Ureter (tissue), 1 donor: Measurements from ENCODE around the gene BLM. TPM values are rescaled to one million over a fixed set of nuclear protein-coding genes. Genes with fewer than 3 reads are reported as not detected.
"Not testable (repeated sequence)": the region's sequence is repeated elsewhere in the genome, so short reads cannot be mapped to it uniquely, and the experiment has no call there.

ENCODE experiments used
- DNase-seq: peaks from one replicate; pipeline ENCODE4 v3.0.0-alpha.2; 2020; ENCODE audit warnings: low spot score
- total RNA-seq: library from RNA; stranded (reverse); gene quantifications from one replicate; pipeline ENCODE4 v1.2.4, GENCODE V29; 2023
- donor health status: DM: yes; HTN: yes; CAD: no.

BLM gene
- total RNA-seq, 1 donor from 2014 or later = 3.7 TPM

GRCh38 chr15:90730290-90730689 is 13.1 kb downstream of the BLM start:
- DNase-seq = no peak

DNA sequence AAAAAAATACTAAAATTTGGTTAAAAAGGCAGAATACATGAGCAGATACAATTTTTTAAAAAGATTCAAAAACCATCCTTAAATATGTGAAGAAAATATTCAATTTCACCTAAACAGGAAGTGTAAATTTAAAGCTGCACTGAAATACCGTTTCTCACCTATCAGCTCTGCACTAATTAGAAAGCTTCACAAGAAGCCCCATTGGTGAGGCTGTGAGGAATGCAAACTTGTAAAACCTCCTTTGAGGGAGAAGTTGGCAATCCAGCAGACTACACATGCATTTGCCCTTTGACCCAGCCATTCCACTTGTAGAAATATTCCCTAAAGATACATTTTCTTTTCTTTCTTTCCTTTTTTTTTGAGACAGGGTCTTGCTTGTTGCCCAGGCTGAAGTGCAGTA is 18.8 kb downstream of the BLM start:
- no peak for DNase-seq

DNA sequence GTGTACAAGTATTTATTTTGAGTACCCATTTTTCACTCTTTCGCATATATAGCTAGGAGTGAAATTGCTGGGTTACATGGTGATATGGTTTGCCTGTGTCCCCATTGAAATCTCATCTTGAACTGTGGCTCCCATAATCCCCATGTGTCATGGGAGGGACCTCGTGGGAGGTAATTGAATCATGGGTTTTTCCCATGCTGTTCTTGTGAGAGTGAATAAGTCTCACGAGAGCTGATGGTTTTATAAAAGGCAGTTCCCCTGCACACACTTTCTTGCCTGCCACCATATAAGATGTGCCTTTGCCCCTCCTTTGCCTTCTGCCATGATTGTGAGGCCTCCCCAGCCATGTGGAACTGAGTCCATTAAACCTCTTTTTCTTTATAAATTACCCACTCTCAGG is 23.4 kb downstream of the BLM start:
- not testable (repeated sequence) for DNase-seq

DNA sequence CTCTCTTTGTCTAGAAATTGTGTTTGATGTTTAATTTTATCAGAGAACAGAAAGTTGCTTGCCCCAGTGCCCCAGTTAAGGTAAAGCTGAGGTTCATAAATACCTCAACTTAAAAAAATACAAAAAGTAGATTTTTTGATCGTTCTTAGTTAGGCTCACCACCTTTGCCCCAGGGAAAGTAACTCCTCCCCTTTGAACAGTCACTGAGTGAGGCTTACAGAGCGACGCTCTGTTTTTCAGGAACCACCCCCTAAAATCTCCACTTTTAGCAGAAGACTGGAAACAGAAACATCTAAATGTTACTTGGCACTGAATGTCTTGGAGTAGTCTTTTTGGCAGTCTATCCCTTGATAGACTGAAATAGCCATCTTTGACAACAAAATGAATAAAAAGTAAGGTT is 24.9 kb downstream of the BLM start:
- no peak for DNase-seq

- no peak for DNase-seq
Measured at GRCh38 chr15:90743407-90743806, 26.3 kb downstream of the BLM start.

GRCh38 chr15:90744759-90745402 is 27.7 kb downstream of the BLM start:
- no peak for DNase-seq

- DNase-seq = no peak
Measured at GRCh38 chr15:90749754-90750153, 32.6 kb downstream of the BLM start.

GRCh38 chr15:90750186-90750585 is 33.0 kb downstream of the BLM start:
- DNase-seq = no peak

GRCh38 chr15:90751300-90751825 is 34.2 kb downstream of the BLM start:
- no peak for DNase-seq

DNA sequence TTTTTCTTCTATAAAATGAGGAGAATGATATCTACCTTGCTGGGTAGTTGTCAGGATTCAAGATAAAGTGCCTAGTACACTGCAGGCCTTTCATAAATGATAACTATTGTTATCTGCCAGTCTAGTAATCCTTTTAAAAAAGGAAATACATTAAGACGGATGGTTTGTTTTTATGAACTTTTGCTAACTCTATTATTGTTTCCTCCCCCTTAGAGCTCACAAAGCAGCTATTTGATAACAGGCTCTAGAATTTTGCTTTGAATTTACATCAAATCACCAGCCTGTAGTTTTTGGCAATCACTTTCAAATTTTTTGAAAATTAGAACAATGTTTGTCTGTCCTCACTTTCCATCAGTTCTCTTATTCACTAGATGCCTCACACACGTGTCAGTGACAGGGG is 39.8 kb downstream of the BLM start:
- no peak for DNase-seq

DNA sequence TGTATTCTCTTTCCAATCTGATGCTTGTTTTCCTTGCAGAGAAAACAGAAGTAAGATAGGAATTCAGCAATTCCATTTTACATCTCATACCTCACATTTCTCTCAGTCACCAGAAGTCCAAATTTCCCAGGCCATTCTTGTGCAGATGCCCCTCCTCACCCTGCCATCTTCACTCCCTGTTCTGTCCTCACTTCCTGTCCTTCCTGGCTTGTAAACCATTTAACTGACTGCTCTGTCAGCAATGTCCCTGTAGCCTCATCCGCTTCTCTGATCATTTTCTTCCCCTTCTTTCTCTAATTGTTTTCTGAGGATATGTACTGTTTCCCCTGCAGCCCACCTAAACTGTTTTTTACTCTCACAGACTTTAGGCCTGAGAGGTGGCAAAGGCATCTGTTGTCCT is 40.3 kb downstream of the BLM start:
- no peak for DNase-seq

GRCh38 chr15:90760661-90761232 is 43.6 kb downstream of the BLM start:
- DNase-seq = no peak

DNA sequence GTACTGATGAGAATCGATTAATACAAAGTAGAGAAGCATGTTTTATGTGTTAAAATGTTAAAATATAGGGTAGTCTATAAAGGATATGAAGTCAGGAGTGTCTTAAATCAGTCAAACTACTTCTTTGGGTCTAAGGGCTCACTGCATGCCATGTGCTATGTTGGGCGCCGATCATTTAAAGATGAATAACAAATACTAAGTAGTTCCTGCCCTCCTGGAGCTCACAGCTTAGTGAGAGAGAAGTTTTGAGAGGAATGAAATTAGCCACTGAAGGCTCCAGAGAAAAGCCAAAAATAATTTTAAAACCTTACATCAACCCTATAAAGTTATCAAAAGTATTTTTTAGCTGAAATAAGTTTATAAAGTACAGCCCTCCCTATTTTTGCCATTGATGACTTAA is 44.5 kb downstream of the BLM start:
- no peak for DNase-seq

GRCh38 chr15:90762109-90762508 is 45.0 kb downstream of the BLM start:
- no peak for DNase-seq

DNA sequence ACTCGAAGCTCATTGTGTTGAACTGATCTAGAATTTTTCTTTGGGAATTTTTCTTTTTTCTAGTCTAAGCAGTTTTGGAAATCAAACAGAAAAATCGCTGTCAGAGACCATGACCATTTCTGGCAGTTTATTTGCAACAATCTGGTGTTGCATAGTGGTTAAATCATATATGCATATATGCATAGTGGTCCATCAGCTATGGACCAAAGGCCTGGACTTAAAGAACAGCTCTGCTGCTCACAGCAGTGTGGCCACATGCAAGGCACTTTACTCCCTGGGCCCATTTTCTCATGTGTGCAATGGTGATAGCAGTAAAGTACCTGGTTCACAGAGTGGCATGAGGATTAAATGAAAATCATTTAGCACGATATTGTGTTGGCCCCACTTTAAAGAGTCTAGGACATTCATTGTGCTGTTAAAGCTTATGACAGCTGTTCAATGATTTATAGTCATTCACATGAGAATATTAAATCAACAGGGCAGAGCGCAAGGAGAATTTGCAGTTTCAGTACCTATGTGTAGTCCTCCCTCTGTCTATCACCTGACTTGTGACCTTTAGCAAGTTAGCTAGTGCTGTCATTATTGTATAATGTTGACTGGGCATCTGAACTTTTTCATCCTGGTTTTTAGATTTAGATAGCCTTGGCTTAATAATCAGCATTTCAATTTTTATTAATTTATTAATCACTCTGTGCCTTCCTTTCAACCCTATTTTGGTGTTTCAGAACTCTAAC is 46.4 kb downstream of the BLM start:
- no peak for DNase-seq

DNA sequence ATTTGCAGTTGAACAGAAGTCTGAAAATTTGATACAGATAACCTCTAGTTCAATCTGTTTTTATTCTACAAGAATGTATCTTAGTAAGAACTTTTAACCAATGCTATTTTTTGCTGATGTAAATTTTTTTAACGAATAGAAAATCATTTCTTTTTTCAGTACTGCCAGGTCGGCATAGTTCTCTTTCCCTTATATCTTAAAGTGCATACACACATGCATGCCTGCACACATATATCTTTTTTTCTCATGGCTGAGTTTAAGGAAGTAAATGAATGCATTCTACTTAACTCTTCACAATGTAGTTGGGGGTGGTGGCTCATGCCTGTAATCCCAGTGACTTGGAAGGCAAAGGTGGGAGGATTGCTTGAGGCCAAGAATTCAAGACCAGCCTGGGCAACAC is 48.4 kb downstream of the BLM start:
- DNase-seq = no peak

DNA sequence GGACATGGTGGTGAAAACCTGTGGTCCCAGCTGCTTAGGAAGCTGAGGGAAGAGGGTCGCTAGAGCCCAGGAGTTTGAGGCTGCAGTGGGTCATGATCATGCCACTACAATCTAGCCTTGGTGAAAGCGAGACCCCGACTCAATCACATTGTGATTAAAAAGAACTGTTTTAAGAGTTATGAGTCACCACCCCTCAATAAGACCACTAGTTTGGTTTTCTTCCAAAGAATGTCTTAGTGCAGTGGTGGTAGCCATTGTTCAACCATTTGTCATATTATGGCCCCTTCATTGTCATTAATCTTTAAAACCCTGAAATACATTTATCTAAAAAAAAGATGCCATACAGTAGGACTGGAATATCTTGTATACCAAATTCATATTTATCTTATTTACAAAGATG is 48.8 kb downstream of the BLM start:
- DNase-seq = no peak

DNA sequence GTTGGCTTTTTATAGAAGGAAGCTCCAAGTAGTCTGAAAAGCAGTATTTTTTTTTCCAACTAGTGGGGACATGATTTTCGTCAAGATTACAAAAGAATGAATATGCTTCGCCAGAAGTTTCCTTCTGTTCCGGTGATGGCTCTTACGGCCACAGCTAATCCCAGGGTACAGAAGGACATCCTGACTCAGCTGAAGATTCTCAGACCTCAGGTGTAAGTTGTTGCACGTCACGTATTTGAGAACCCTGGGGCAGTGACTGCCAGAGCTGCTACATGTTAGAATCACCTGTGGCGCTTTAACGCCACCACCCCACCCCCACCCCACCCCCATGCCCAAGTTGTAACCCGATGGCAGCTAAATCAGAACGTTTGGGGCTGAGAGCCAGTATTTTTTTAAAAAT is 52.2 kb downstream of the BLM start:
- DNase-seq = no peak

GRCh38 chr15:90773485-90773884 is 56.3 kb downstream of the BLM start:
- DNase-seq = no peak

GRCh38 chr15:90774731-90775514 is 57.8 kb downstream of the BLM start:
- DNase-seq = no peak

DNA sequence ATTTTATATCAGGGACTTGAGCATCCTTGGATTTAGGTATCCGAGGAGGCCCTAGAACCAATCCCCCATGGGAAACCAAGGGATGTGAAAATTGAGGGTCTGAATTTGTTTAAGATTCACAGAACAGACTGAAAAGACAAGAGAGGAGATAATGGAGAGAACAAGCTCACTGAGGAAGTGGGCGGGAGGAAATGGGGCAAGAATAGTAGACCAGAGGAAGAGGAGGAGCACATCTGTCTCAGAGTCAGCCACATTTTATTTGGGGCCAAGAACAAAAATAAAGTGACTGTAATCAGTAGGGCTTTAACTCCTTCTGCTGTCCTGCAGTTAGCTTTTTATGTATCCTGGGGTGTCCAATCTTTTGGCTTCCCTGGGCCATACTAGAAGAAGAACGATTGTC is 63.8 kb downstream of the BLM start:
- DNase-seq = no peak

GRCh38 chr15:90782442-90782841 is 65.3 kb downstream of the BLM start:
- DNase-seq = no peak
